Activated T-helper 1 cell treated with anti-CD3 and anti-CD28 coated beads, Interleukin-2, amount 50 U/mL, for 16 hours (primary cell): ENCODE results near the gene ADSS1.

ENCODE experiments used
- DNase-seq, 2 donors: peaks; one replicate each; pipeline ENCODE4 v3.0.0-alpha.2; 2020; ENCODE audit warnings: low read depth in 1 of 2, low spot score in 1 of 2

ADSS1 gene

DNA sequence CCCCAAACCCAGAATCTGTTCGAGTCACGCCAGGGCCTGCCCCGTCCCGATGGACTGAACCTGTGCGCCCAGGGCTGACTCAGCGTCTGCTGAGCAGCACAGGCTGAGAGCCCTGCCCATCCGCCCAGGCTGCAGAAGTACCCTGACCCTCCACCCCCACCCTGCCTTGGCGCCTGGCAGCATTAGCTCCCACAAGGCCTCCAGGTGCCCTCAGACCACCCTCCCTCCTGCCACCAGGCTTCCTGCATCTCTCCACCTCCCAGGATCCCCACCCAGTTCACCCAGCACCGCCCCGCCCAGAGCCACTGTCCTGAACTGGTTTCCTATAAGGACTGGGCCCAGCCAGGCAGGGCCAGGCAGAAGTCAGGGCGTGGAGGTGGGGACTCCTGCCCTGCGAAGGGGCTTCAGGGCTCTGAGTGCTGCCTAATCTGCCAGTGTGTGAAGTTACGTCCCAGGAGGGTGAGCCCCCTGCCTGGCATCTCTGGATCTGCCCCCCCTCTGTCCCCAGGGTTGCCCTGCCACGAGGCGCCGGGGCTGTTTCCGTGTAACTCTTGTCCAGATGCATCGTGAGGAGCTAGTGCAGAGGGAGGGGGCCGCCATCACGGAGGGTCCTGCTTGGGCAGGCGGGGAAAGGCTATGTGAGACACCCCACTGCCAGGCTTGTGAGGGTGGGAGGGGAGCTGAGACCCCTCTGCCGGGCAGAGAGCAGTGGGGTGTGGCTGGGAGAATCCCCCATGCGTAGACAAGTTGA, 9.1 kb downstream of the ADSS1 start:
- no peak for DNase-seq

DNA sequence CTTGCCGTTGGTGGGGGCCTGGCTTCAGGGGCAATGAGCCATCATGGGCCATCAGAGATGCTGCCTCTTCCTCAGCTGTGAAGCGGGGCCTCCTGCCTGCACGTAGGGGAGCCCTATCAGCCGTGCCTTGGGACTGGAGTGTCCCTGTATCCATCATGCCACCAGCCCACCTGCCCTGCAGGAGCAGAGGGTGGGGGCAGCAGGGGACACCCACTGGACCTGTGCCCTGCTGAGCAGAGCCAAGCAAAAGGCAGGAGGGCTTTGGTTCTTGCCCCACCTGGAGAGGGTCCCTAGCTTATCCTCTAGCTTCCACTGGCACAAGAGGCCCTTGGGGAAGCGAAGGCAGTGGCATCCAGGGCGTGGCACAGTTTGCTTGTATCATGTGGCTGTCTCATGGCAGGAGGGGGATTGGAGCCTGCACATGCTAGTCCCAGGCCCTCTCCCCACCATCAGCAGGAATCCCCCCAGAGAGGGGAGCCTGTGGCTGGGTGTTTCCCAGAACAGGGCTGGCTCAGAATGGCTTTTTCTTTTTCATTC, 10.1 kb downstream of the ADSS1 start:
- no peak for DNase-seq

DNA sequence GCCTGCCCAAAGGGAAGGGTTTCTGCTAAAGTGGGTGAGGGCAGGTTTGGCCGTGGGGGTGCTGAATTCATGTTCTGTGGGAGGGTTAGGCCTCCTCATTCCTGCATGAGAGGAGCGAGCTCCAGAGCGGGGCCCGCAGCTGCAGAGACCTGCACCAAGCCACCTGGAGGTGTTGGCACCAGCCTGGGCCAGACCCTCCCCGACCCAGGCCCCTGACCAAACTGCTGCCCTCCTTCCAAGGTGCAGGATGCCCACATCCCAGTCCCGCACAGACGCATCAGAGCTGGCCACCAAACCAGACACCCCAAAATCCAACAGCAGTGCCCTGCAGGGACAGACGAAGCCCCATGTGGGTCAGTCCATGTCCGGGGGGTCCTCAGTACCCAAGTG, 10.6 kb downstream of the ADSS1 start:
- DNase-seq, result no peak

DNA sequence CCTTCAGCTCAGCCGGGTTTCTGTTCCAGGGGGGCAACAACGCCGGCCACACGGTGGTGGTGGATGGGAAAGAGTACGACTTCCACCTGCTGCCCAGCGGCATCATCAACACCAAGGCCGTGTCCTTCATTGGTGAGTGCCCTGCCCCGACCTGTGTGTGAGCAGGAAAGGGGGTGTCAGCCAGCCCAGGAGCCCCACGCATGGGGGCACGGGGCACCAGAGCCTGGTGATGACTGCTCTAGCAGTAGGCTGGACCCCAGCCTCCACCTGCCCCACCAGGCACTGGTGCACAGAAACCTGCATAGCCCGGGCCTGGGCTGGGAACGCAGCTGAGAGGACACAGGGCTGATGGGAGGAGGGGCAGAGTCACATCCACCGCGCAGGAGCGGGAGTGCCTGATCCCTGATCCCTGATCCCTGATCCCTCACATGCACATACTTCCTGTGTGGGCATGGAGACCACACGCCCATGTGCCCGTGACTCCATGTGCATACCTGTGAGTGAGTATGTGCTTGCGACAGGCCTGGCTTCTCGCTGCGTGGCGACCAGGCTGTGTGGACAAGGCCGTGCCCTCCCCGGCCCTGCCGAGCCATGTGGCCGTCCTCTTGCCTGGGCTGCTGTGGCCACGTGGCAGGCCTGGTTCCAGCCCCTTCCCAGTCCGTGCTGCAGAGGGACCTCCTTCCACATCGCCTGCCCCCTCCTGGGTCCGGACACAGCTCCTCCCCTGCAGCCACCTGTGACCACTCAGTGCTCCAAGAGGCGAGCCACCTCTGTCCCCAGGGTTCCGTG, 11.2 kb downstream of the ADSS1 start:
- no peak for DNase-seq

DNA sequence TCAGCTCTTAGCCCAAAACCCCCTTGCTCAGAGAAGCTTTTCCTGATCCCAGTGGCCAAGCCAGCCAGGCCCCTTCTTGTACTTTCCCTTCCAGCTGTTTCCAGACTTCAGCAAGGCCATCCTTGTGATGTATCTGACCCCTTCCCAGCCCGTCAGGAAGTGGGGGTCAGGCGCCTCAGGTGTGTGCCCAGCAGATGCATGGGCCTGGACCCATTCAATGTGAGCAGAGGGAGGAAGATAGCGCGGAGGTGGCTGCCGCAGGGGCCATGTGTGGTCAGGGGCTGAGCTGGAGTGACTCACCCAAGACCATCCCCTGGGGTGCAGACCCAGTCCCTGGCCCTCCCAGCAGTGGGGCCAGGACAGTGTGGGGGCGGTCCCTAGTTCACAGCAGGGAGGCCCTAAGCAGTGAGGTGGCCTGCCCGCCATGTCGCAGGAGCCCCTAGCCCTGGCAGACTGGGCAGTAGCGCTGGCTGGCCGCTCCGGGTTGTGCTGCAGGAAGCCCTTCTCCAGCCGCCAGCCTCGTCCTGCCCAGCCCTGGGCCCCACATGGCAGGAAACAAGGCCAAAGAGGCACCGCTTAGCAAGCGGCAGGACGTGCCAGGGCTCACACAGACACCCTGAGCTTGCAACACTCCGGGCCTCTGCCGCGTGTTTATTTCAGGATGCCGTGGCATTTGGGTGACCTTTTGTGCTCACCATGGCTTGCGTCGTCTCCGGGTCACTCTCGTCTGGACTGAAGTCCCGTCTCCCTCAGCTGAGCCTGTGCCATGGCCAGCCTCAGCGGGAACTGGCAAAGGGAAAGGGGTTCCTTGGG, 12.0 kb downstream of the ADSS1 start:
- DNase-seq, result no peak

DNA sequence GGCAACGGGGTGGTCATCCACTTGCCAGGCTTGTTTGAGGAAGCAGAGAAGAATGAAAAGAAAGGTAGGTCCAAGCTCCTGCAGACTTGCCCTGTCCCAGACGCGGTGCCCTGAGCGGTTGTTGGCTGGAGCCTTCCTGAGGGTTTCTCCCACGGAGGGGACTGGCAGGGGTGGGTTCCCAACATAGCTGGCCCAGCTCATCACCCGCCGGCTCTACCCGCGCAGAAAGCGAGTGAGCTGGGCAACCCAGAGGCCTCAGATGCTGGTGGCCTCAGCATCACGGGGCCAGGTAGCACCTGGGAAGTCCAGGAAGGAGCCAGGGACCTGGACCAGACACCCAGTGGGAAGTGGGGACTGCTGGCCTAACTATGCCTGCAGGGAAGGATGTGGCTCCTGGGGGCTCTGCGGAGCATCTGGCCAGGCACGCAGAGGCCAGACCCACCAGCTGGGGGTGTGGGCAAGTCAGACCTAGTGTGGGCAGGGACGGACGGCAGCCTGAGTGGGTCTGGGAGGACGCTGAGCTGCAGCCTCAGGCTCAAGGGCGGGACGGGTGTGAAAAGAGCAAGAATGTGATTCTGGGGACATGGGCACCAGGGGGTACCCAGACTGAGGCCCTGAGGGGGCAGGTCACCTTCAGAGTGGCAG, 14.5 kb downstream of the ADSS1 start:
- DNase-seq, result no peak

DNA sequence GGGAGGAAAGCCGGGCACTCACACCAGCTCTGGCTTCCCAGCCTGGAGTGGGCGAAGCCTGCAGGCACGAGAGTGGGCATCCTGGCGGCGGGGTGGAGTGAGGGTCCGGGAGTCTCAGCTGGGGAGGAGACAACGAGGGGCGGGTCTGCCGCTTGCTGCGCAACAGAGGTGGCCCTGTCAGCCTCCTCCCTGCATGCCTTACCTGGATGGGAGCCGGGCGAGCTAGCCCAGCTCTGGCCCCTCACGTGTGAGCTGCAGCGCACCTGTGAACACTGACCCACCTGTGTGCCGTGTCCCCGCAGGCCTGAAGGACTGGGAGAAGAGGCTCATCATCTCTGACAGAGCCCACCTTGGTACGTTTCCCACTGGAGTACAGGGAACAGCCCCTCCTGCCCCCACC, 15.0 kb downstream of the ADSS1 start:
- DNase-seq, result no peak

DNA sequence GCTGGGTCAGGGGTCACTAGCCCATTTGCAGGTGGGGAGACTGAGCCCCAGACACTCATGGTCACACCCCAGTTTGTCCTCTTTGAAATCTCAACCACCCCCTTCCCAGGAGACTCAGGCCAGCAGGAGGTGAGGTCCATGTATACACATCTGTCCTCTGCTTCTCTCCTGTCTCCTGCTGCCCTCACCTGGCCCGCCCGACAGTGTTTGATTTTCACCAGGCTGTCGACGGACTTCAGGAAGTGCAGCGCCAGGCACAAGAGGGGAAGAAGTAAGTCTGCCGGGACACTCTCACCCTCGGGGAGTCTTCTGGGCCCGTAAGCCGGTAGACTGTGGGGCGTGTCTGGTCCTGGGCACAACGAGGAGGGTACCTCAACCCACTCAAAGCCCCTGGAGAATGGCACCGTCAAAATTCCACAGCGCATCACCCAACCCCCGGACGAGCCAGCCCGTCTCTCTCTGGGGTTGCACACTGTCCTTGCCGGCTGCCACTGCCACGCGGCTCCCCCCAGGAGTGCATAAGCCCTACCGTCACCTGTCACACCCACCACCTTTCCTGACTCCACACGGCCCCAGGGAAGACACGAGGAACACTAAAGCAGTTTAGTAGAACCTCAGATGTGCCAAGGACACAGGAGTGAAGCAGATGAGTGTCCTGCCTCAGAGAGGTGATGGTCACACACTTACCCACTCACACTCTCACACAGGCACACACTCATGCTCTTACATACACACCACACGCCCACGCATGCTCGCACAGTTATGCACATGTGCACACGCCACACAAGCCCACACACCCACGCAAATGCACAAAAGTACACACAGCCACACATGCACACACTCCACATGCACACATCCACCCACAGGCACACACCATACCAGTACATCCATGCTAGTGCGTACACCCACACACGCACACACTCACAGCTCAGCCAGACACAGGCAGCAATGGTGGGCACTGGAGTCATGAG, 15.8 kb downstream of the ADSS1 start:
- no peak for DNase-seq

DNA sequence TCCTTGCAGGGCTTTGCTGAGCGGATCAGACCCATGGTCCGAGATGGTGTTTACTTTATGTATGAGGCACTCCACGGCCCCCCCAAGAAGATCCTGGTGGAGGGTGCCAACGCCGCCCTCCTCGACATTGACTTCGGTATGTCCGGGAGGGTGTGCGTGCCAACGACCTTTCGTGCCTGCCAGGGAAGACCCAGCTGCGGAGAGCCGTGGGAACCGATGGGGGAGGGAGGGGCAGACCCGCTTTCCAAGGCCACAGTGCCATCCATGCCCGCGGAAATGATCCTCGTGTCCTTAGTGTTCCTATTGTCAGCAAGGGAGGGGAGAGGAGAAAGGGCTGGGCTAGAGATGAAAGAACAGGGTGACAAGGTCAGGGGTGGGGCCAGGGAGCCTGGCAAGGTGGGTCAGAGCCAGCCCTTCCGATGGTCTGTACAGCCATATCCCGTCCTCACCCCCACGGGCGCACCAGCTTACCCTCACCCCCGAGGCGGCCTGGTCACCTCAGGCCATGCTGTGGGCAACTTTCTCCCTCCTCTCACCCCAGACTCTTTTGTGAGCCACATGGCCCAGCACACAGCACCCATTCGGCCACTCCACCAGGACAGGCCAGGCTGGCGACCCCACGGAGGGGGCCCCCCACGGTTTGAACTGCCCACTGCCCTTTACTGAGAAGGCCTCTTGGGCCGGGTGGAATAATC, 17.2 kb downstream of the ADSS1 start:
- DNase-seq, result no peak

DNA sequence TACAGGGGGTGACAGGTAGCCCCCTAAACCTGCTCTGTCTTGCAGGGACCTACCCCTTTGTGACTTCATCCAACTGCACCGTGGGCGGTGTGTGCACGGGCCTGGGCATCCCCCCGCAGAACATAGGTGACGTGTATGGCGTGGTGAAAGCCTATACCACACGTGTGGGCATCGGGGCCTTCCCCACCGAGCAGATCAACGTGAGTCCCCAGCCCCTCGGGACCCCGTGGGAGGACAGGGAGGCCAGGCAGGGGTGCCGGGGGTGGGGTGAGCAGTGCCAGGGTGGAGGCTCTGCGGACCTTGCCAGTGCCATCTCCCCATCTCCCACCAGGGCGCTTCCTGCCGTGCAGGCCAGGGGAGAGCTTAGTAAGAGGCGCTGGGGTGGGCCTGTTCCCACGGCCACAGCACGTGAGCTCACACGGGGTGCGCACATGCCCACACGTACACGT, 17.8 kb downstream of the ADSS1 start:
- DNase-seq, result no peak

DNA sequence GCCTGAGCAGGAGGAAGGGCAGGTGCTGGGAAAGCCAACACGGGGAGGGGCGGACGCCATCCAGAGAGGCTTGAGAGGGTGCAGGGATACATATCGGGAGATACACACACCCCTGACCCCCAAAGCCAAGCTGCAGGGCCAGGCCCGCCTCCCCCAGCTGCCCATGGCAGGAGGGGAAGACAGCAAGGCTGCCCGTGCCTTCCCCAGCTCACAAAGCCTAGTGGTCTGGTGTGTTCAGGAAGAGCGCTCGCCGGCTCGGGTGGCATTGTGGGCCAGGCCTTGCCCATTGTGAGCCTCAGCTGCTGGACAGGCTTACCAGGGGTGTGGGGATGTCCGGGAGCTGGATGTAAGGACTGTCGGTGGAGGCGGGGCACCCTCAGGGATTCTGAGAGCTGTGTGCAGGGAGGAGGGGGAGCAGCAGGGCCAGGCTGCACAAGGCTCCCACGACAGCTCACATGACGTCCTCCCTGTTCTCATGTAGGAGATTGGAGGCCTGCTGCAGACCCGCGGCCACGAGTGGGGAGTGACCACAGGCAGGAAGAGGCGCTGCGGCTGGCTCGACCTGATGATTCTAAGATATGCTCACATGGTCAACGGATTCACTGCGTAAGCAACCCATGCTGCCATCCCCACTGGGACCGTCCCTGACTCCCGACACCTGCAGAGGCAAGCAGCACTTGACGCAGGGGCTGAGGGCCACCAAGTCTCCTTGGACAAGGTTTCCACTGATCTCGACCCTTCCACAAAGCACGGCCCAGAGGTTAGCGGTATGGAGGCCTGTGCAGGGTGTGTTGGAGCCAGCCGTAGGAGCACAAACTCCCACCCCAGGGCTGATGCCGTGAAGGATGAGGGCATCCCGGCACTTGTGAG, 18.8 kb downstream of the ADSS1 start:
- no peak for DNase-seq

DNA sequence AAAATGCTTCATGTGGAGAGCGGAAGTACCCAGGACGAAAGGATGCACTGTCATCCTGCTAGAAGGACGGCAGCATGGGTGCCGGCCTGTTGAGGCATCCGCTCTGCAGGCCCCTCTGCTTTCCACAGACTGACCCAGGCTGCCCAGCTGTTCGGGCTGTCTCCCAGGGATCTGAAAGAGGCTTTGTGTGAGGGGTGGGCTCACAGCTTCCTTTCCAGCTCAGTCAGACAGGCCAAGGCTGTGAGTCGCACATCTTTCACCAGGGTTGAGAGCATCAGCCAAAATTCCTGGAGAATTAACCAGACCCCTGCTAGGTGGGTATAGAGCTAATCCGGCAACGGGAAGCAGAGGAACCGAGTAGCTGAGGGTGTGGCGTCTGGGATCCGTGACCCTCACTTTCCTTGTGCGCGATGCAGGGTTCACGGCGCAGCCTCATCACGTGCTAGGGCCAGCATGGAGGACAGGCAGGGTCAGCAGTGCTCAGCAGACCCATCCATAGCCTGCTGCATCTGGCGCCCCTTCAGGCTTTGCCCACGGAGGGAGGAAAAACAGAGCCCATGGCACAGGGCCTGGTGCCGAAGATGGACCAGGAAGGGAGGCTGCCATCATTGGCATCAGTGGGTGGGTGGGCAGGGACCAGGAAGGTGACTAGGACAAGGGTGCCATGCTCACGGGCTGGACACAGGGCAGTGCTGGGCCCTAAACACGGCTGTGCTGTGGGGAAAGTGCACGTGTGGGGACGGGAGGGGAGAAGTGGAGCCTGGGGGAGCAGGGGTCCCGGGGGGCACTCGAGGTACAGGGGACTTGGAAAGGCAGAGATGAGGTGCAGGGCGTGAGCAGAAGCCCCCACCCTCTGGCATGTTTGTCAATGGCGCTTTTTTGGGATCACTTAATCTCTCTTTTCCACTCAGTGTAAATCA, 19.7 kb downstream of the ADSS1 start:
- no peak for DNase-seq

DNA sequence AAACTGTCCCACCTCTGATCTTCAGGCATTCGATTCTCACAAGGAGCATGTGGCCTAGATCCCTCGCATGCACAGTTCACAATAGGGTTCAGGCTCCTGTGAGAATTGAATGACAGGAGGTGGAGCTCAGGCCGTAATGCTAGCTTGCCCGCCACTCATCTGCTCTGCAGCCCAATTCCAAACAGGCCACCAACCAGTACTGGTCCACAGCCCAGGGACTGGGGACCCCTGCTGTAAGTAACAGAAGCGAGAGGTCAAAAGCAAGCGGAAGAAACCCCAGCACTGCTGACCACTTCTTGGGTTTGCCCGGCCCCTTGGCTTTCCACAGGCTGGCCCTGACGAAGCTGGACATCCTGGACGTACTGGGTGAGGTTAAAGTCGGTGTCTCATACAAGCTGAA, 20.5 kb downstream of the ADSS1 start:
- no peak for DNase-seq

DNA sequence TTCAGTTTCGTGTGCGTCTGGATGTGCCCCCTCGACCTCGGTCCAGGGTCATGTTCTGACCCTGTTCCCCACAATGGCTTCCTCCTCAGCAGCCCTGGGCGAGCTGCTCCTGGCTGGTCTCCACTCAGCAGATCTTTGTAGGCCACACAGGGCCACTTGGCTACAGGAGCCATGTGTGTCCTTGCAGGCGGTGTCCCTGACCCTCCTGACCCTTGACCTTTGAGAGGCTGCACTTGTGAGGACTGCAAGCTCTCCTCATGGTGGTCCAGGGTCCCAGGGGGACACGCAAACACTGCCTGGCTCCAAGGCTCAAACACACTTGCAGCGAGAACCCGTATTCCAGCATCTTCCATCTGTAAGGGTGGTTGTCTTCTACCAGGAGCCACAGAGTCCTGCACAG, 21.4 kb downstream of the ADSS1 start:
- no peak for DNase-seq

DNA sequence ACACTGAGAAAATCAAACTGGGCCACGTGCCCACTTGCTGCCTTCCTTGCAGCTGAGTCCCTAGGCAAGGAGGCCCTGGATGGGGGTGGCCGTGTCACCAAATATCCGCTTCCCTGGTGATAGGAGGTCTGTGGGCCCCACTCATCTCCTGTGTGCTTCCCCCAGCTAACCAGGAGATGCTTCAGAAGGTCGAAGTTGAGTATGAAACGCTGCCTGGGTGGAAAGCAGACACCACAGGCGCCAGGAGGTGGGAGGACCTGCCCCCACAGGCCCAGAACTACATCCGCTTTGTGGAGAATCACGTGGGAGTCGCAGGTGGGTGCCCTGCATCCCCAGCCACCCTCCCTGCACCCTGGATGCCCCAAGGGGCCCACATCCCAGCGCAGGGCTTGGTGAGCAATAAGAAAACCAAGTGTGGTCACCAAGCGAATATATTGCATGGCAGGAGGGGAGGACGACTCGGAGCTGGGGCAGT, 22.1 kb downstream of the ADSS1 start:
- DNase-seq, result no peak

DNA sequence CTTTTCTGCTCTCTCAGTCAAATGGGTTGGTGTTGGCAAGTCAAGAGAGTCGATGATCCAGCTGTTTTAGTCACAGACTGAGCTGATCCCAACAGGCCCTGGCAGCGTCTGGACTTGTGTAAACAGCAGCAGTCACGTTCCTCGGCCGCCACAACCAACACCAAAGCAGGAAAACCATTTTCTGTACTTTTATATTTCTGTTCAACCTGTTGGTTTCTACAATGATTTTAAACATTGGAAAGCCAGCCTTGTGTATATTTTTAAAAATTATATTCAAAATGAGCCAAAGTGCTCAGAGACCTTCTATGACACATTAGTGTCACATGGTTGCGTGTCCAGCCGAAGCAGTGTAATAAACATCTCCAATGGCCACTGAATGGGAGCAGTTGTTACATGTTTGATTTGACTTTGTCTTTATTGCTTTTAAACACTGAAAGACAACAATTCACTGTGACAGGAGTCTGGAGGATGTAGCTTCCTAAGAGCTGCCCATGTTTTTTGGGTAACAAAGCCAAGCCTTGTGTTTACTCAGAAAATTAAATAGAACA, 23.0 kb downstream of the ADSS1 start:
- no peak for DNase-seq

DNA sequence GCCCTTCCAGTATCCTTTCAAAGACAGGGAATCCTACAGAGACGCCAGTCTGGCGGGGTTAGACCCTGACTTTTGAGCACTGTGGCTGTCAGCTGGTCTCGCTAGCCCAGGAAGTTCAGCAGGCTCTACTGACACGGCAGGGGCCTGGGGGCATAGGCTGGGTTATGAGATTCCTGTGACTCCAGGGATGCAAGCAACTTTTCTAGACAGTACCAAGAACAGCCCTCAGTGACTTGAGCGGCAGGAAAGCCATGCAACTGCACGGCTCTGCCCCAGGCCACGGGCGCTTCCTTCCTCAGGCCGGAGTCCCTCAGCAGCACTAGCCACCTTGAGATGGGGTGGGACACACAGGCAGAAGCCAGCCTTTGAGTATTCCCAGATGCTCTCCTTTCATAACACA, 23.8 kb downstream of the ADSS1 start:
- DNase-seq, result no peak
